ENCODE data around the gene CSTPP1. TPM values are rescaled to one million over a fixed set of nuclear protein-coding genes. Genes with fewer than 3 reads are reported as not detected.
"Not testable (repeated sequence)": the region's sequence is repeated elsewhere in the genome, so short reads cannot be mapped to it uniquely, and the experiment has no call there.

CSTPP1 gene
- total RNA-seq, 1 donor from 2014 or later = 15.2 TPM

DNA sequence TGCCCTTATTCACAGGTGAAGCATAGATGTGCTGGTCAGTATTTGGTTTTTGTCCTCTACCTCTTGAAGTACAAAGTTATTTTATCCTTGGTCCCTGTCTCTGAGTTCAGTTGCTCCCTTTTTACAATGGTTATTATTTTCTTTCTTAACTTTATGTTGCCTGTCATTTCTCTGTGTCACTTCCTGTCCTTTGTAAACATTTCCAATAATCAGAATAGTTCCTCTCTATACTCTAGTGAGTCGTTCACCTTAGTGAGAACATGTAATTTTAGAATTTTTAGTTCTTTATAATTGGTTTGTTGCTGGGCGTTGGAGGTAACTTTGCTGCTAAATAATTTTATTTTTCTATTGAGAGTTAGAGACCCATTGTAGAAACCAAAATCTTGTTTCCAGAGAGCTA, 16.0 kb downstream of the CSTPP1 start:
- DNase-seq (ENCODE audit: low read depth, low spot score) = no peak

GRCh38 chr11:46953093-46953492, 16.5 kb downstream of the CSTPP1 start:
- DNase-seq (ENCODE audit: low read depth, low spot score) = no peak

- DNase-seq (ENCODE audit: low read depth, low spot score) = no peak
Observed at GRCh38 chr11:46958777-46959176, 22.2 kb downstream of the CSTPP1 start.

- no peak for DNase-seq (ENCODE audit: low read depth, low spot score)
Observed at GRCh38 chr11:46961041-46961440, 24.5 kb downstream of the CSTPP1 start.

DNA sequence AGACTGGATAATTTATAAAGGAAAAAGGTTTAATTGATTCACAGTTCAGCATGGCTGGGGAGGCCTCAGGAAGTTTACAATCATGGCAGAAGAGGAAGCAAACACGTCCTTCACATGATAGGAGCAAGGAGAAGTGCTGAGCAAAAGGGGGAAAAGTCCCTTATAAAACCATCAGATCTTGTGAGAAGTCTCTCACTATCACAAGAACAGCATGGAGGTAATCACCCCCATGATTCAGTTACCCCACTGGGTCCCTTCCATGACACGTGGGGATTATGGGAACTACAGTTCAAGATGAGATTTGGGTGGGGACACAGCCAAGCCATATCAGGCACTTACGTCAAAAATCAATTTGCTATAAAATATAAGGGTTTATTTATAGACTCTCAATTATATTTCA, 25.3 kb downstream of the CSTPP1 start:
- DNase-seq (ENCODE audit: low read depth, low spot score) = not testable (repeated sequence)

GRCh38 chr11:46963844-46964243, 27.3 kb downstream of the CSTPP1 start:
- DNase-seq (ENCODE audit: low read depth, low spot score) = no peak

DNA sequence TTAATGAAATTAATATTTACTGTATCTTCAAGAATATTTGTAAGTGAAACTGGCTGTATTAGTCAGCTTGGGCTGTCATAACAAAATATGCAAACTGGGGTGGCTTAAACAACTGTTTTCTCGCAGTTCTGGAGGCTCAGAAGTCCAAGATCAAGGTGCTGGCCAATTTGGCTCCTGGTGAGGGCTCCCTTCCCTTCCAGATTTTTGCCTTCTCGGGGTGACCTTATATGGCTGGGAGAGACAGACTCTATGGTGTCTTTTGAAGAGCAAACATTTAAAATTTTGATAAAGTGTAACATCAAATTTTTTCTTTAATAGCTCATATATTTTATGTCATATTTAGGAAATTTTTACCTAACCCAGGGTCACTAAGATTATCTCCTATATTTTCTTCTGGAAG, 30.2 kb downstream of the CSTPP1 start:
- DNase-seq (ENCODE audit: low read depth, low spot score) = no peak

GRCh38 chr11:46967962-46968361, 31.4 kb downstream of the CSTPP1 start:
- no peak for DNase-seq (ENCODE audit: low read depth, low spot score)

- no peak for DNase-seq (ENCODE audit: low read depth, low spot score)
Observed at GRCh38 chr11:46969379-46969778, 32.8 kb downstream of the CSTPP1 start.

- DNase-seq (ENCODE audit: low read depth, low spot score) = no peak
Observed at GRCh38 chr11:46970913-46971625, 34.5 kb downstream of the CSTPP1 start.

DNA sequence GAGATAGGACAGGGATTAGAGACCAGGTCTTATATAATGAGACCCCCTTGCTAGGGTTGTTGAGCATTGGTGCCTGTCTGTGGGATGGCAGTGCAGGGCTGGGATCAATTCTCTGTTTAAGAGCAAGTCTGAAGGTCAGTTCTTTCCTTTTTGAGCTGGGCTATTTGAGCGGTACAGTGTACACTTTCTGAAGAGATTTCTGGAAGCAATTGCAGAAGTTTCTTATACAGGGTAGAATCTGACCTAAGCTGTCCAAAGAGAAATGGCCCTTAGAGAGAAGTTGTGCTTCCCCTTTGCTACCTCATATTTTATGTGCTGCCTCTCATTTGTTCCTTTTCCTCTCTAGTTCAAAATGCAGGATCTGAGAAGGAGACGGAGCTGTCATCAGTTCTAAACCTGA, 35.8 kb downstream of the CSTPP1 start:
- DNase-seq (ENCODE audit: low read depth, low spot score) = no peak

- DNase-seq (ENCODE audit: low read depth, low spot score) = no peak
Observed at GRCh38 chr11:46972821-46973220, 36.3 kb downstream of the CSTPP1 start.

DNA sequence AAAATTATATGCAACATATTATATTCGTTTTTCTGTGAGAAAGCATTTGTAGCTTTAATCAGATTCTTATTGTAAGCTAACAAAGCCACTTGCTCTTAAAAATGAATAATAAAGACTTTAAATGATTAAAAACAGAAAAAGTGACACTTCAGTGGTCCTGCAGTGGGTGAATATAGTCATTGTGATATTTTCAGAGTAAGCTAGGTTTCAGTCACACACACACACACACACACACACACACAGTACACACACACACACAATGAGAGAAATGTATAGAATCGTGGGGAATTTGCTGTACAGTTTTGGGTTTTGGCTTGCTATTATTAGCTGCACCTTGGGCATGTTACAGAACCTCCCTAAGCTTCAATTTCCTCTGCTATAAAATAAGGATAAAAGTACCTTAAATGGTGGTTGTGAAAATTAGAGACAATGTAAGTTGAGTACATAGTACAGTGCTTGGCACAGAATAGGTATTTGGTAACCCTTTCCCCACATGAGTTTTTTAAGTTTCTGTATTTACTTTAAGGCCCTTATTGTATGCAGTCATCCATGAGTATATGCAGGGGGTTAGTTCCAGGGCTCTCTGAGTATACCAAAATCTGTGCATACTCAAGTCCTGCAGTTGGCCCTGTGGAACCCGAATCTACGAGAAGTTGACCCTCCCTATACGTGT, 39.8 kb downstream of the CSTPP1 start:
- no peak for DNase-seq (ENCODE audit: low read depth, low spot score)

GRCh38 chr11:46977038-46977813, 40.7 kb downstream of the CSTPP1 start:
- no peak for DNase-seq (ENCODE audit: low read depth, low spot score)

DNA sequence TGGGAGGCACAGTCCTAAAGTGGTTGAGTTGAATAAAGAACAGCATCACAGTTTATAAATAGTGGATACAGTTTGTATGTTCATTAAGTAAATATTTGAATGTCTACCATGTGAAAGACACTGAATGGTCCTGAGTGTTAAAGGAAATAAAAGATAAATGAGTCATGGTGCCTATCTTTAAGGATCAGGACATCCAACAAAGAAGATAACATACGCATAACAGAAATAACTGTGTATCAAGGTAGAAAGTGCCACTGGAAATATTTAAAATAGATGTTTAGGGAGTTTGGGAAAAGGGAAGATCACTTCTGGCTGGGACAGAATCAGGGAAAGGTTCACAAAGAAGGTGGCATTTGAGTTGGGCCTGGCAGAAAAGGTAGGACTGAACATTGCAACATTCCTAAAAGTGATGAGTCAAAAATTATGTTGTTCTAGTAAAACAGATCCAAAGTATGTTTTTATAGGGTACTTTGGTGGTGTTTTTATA, 41.5 kb downstream of the CSTPP1 start:
- DNase-seq (ENCODE audit: low read depth, low spot score) = no peak

DNA sequence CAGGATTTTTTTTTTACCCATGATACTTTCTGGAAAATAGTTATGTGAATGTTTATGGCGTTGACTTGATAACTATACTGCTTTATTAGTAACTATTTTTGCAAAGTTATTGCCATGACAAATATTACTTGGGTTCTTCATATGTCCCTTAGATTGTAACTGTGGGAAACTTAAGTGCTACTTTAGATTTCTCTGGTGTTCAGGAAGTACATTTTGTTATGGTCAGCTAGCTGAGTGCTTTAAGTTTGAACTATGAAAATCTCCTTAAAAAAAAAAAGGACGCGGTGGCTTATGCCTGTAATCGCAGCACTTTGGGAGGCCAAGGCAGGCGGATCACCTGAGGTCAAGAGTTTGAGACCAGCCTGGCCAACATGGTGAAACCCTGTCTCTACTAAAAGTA, 42.8 kb downstream of the CSTPP1 start:
- no peak for DNase-seq (ENCODE audit: low read depth, low spot score)

DNA sequence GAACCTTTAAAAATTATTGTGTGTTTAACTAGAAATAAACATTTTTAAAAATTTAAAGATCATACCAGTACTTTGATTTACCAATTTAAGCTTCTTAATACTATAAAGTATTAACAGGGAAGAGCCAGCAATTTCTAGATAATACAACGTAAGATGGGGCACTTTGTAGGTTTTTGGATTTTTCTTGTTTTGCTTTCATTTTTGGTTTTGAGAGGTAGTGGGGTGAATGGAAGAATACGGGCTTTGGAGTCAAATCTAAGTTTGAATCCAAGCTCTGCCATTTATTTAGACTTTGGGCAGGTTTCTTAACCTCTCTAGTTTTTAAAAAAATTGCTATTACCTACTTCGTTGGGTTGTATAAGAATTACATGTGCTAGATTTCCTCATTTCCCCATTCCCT, 44.9 kb downstream of the CSTPP1 start:
- no peak for DNase-seq (ENCODE audit: low read depth, low spot score)

GRCh38 chr11:46982797-46983452, 46.4 kb downstream of the CSTPP1 start:
- DNase-seq (ENCODE audit: low read depth, low spot score) = no peak

GRCh38 chr11:46983598-46983997, 47.0 kb downstream of the CSTPP1 start:
- DNase-seq (ENCODE audit: low read depth, low spot score) = no peak

- DNase-seq (ENCODE audit: low read depth, low spot score) = no peak
Observed at GRCh38 chr11:46984548-46984947, 48.0 kb downstream of the CSTPP1 start.

GRCh38 chr11:46984987-46985386, 48.4 kb downstream of the CSTPP1 start:
- DNase-seq (ENCODE audit: low read depth, low spot score) = no peak

DNA sequence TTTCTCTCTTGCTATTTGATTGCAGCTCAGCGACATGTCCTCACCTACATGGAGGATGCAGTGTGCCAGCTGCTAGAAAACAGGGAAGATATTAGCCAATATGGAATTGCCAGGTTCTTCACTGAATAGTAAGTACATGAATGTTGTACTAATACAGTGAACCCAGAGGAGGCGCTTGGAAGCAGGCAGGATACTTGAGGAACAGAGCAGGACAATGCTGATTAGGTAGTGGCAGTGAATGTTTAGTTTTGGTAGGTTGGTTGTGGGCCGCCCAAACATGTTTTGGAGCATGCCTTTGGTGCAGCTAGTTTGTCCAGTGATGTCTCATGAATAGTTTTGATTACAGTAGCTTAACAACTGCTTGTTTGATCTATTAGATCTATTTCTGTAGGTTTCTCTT, 50.6 kb downstream of the CSTPP1 start:
- DNase-seq (ENCODE audit: low read depth, low spot score) = no peak
